SK-N-SH treated with all-trans-retinoic acid at 6 μM for 48 hours (cell line): ENCODE data around the gene SLC25A23.

Experiments used
- ATAC-seq: fragments of 200-7000 bp; cut with Tn5 transposase; 3 replicates; pipeline ENCODE4 v1.9.1; 2020; ENCODE audit warnings: mild to moderate bottlenecking, moderate library complexity
- ARNTL ChIP-seq: fragments of 450-650 bp; formaldehyde crosslinking; IDR thresholded peaks from 2 replicates; pipeline ENCODE4 v1.5.0; 2020; ENCODE audit warnings: low read depth, mild to moderate bottlenecking, moderate library complexity, borderline replicate concordance
- BACH2 ChIP-seq: fragments of 250-450 bp; sonication (Bioruptor Pico); IDR thresholded peaks from 2 replicates; pipeline ENCODE4 v1.9.0; 2021; ENCODE audit warnings: mild to moderate bottlenecking, borderline replicate concordance
- CSDC2 ChIP-seq: fragments of 250-450 bp; sonication (Bioruptor Pico); IDR thresholded peaks from 2 replicates; pipeline ENCODE4 v1.5.0; 2020; ENCODE audit warnings: mild to moderate bottlenecking, moderate library complexity
- CSRNP3 ChIP-seq: fragments of 250-450 bp; sonication (Bioruptor Pico); IDR thresholded peaks from 2 replicates; pipeline ENCODE4 v1.5.1; 2021; ENCODE audit warnings: mild to moderate bottlenecking, moderate library complexity
- ESRRG ChIP-seq: fragments of 250-450 bp; sonication (Bioruptor Pico); IDR thresholded peaks from 2 replicates; pipeline ENCODE4 v1.6.1; 2021; ENCODE audit warnings: mild to moderate bottlenecking
- ISL1 ChIP-seq: fragments of 250-450 bp; sonication (Bioruptor Pico); IDR thresholded peaks from 2 replicates; pipeline ENCODE4 v2.1.2; 2022; ENCODE audit warnings: mild to moderate bottlenecking, moderate library complexity
- OSR1 ChIP-seq: fragments of 250-450 bp; sonication (Bioruptor Pico); IDR thresholded peaks from 2 replicates; pipeline ENCODE4 v1.8.0; 2022; ENCODE audit warnings: moderate library complexity, mild to moderate bottlenecking, inconsistent platforms
- PATZ1 ChIP-seq: fragments of 250-450 bp; sonication (Bioruptor Pico); IDR thresholded peaks from 2 replicates; pipeline ENCODE4 v1.8.0; 2020; ENCODE audit warnings: mild to moderate bottlenecking, moderate library complexity, borderline replicate concordance
- POU6F1 ChIP-seq: fragments of 250-450 bp; sonication (Bioruptor Pico); IDR thresholded peaks from 2 replicates; pipeline ENCODE4 v1.8.0; 2021; ENCODE audit warnings: low read depth, mild to moderate bottlenecking, moderate library complexity, borderline replicate concordance
- PPARA ChIP-seq: fragments of 250-450 bp; sonication (Bioruptor Pico); IDR thresholded peaks from 2 replicates; pipeline ENCODE4 v1.5.0; 2020; ENCODE audit warnings: mild to moderate bottlenecking, borderline replicate concordance
- RARB ChIP-seq: fragments of 250-450 bp; sonication (Bioruptor Pico); IDR thresholded peaks from 2 replicates; pipeline ENCODE4 v1.8.0; 2021; ENCODE audit warnings: mild to moderate bottlenecking, moderate library complexity
- SNAI2 ChIP-seq: fragments of 250-450 bp; sonication (Bioruptor Pico); IDR thresholded peaks from 2 replicates; pipeline ENCODE4 v1.5.0; 2020; ENCODE audit warnings: mild to moderate bottlenecking, moderate library complexity
- TCF4 ChIP-seq: fragments of 250-450 bp; sonication (Bioruptor Pico); IDR thresholded peaks from 2 replicates; pipeline ENCODE4 v1.8.0; 2021; ENCODE audit warnings: mild to moderate bottlenecking, moderate library complexity, borderline replicate concordance
- TOX ChIP-seq: fragments of 250-450 bp; sonication (Bioruptor Pico); IDR thresholded peaks from 2 replicates; pipeline ENCODE4 v1.8.0; 2021; ENCODE audit warnings: mild to moderate bottlenecking, moderate library complexity, borderline replicate concordance
- TSHZ2 ChIP-seq: fragments of 250-450 bp; sonication (Bioruptor Pico); IDR thresholded peaks from 2 replicates; pipeline ENCODE4 v1.5.0; 2020; ENCODE audit warnings: mild to moderate bottlenecking, moderate library complexity
- ZC3H10 ChIP-seq: fragments of 250-450 bp; sonication (Bioruptor Pico); IDR thresholded peaks from 2 replicates; pipeline ENCODE4 v1.5.1; 2021; ENCODE audit warnings: mild to moderate bottlenecking, moderate library complexity
- ZFP3 ChIP-seq: fragments of 250-450 bp; sonication (Bioruptor Pico); IDR thresholded peaks from 2 replicates; pipeline ENCODE4 v1.5.0; 2020; ENCODE audit warnings: mild to moderate bottlenecking, moderate library complexity
- ZFP30 ChIP-seq: fragments of 450-650 bp; formaldehyde crosslinking; IDR thresholded peaks from 2 replicates; pipeline ENCODE4 v1.5.0; 2022; ENCODE audit warnings: mild to moderate bottlenecking, moderate library complexity
- ZNF565 ChIP-seq: fragments of 450-650 bp; formaldehyde crosslinking; conservative IDR thresholded peaks from 2 replicates; pipeline ENCODE4 v1.5.0; 2020; ENCODE audit warnings: low read depth, mild to moderate bottlenecking, moderate library complexity
- ZNF70 ChIP-seq: fragments of 450-650 bp; formaldehyde crosslinking; IDR thresholded peaks from 2 replicates; pipeline ENCODE4 v1.5.0; 2020; ENCODE audit warnings: mild to moderate bottlenecking, moderate library complexity
- ZNF8 ChIP-seq: fragments of 450-650 bp; formaldehyde crosslinking; IDR thresholded peaks from 2 replicates; pipeline ENCODE4 v1.5.0; 2020; ENCODE audit warnings: mild to moderate bottlenecking, moderate library complexity

The SLC25A23 gene

GRCh38 chr19:6489278-6490061 lies 29.9 kb upstream of the SLC25A23 start (continued):
- no peak for TF ChIP-seq POU6F1 (CRISPR knock-in tag)
- no peak for TF ChIP-seq ZNF565 (CRISPR knock-in tag)
- TF ChIP-seq ISL1: no peak
- no peak for TF ChIP-seq SNAI2 (CRISPR knock-in tag)
- no peak for TF ChIP-seq BACH2

GRCh38 chr19:6484831-6485230 lies 25.2 kb upstream of the SLC25A23 start:
- no peak for ATAC-seq
- TF ChIP-seq ZC3H10 (CRISPR knock-in tag): no peak
- no peak for TF ChIP-seq TCF4
- TF ChIP-seq ZNF8 (CRISPR knock-in tag): no peak
- no peak for TF ChIP-seq ZNF70 (CRISPR knock-in tag)
- no peak for TF ChIP-seq ESRRG (CRISPR knock-in tag)
- no peak for TF ChIP-seq ARNTL (CRISPR knock-in tag)
- no peak for TF ChIP-seq POU6F1 (CRISPR knock-in tag)
- no peak for TF ChIP-seq ZFP30
- TF ChIP-seq PPARA: no peak
- TF ChIP-seq RARB (CRISPR knock-in tag): no peak
- no peak for TF ChIP-seq TOX (CRISPR knock-in tag)
- no peak for TF ChIP-seq ZNF565 (CRISPR knock-in tag)
- TF ChIP-seq ISL1: no peak

GRCh38 chr19:6484230-6484629 lies 24.6 kb upstream of the SLC25A23 start:
- TF ChIP-seq ZFP3 (CRISPR knock-in tag) (no peak), OSR1 (no peak), ZC3H10 (CRISPR knock-in tag) (no peak), ARNTL (CRISPR knock-in tag) (no peak), BACH2 (no peak), PATZ1 (CRISPR knock-in tag) (no peak), ZFP30 (no peak), CSDC2 (CRISPR knock-in tag) (no peak), CSRNP3 (CRISPR knock-in tag) (no peak), ZNF8 (CRISPR knock-in tag) (no peak), ZNF565 (CRISPR knock-in tag) (no peak), TOX (CRISPR knock-in tag) (no peak), TSHZ2 (CRISPR knock-in tag) (no peak), TCF4 (no peak), PPARA (no peak), ESRRG (CRISPR knock-in tag) (no peak), ZNF70 (CRISPR knock-in tag) (no peak), POU6F1 (CRISPR knock-in tag) (no peak), RARB (CRISPR knock-in tag) (no peak)
- TF ChIP-seq, all 23 proteins: peak for 0
- ATAC-seq: no peak
